ENCODE results near the gene PLCD3. TPM values are rescaled to one million over a fixed set of nuclear protein-coding genes. Genes with fewer than 3 reads are reported as not detected.
"Not testable (repeated sequence)": the region's sequence is repeated elsewhere in the genome, so short reads cannot be mapped to it uniquely, and the experiment has no call there.

Gene PLCD3
- total RNA-seq, 1 experiment from 2014 or later, result 13.3 TPM

DNA sequence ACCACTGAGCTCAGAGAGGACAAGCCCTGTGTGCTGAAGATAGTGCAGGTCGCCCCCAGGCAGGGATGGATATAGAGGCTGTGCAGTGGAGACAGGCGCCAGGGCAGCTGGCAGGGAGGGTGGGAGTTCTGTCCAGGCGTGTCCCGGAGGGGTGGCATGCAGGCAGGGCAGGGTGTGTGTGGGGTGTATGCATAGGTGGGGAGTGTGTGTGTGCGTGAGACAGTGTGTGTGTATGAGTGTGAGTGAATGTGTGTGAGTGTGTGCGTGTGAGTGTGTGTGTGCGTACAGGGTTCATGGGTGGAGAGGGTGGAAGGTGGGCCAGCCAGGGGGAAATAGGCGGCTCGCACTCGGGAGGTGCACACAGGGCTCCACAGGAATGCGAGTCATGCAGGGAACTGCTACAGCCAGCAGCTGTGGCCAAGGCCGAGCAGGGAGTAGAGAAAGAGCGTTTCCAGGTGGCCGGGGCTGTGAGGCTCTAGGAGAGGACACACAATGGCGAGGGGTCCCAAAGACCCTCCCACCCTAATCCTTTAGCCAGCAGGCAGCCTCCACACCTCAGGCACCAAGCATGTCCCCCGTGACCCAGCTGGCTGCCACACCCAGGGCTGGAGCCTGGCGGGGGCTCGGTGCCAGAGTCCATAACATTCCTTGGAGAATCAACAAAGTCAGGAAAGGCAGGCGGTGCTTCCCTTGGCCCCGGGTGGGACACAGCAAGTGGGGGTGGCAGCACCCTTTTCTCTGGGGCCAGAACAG is 4.6 kb downstream of the PLCD3 start:
- H3K9me3 ChIP-seq, result no peaks in the 10 kb centered on the region
- H3K27me3 ChIP-seq, result no peaks in the 10 kb centered on the region
- H3K36me3 ChIP-seq, result peaks cover 4% of the 10 kb centered on the region; the same call in 1 of the 2 replicates
- peak; percentile 79 for DNase-seq
- no peak overlapping the region for H3K4me3 ChIP-seq

DNA sequence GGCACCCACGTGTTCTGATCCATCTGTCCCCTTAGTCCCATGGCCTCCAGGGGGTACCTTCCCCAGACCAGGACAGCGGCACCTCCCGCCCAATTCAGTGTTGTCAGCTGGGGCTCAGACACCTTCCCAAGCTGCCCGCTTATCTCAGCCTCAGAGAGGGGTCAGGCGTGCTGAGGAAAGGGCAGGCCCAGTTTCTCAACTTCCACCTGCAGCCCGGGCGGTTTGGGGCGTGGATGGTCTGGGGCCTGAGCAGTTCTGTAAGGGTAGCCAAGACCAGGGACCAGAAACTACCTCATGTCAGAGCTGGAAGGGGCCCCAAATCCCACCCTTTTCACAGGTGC is 5.1 kb downstream of the PLCD3 start:
- Histone ChIP-seq H3K36me3 (peaks cover 4% of the 10 kb centered on the region; the same call in 1 of the 2 replicates), H3K27me3 (no peaks in the 10 kb centered on the region)

DNA sequence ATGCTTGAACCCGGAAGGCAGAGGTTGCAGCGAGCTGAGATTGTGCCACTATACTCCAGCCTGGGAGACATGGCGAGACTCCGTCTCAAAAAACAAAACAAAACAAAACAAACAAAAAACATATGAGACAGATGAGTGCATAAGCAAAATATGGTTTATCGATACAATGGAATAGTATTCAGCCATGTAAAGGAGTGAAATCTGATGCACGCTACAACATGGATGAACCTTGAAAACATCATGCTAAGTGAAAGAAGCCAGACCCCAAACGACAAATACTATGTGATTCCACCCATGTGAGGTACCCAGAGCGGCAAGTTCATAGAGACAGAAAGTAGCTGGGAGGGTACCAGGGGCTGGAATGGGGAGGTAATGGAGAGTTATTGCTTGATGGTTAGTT is 6.8 kb downstream of the PLCD3 start:
- Histone ChIP-seq H3K36me3 (peaks cover 4% of the 10 kb centered on the region; the same call in 1 of the 2 replicates), H3K4me3 (no peak overlapping the region), H3K9me3 (no peaks in the 10 kb centered on the region), H3K27me3 (no peaks in the 10 kb centered on the region)
- no peak for DNase-seq

More for the DNA sequence above, 5.1 kb downstream of the PLCD3 start:
- Histone ChIP-seq H3K9me3 (no peaks in the 10 kb centered on the region), H3K4me3 (no peak overlapping the region)
- DNase-seq, result no peak

DNA sequence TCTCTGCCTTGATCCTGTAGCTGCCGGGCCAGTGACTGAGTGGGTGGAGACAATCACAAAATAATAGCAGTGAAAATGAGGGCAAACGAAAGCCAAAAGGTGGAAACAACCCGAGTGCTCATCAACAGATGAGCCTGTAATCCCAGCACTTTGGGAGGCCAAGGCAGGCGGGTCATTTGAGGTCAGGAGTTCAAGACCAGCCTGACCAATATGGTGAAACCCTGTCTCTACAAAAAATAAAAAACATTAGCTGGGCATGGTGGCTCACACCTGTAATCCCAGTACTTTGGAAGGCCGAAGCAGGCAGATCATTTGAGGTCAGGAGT is 7.6 kb downstream of the PLCD3 start:
- H3K36me3 ChIP-seq, H3K4me3 ChIP-seq, H3K9me3 ChIP-seq, H3K27me3 ChIP-seq: not testable (repeated sequence)
- DNase-seq, result peak; percentile 49

DNA sequence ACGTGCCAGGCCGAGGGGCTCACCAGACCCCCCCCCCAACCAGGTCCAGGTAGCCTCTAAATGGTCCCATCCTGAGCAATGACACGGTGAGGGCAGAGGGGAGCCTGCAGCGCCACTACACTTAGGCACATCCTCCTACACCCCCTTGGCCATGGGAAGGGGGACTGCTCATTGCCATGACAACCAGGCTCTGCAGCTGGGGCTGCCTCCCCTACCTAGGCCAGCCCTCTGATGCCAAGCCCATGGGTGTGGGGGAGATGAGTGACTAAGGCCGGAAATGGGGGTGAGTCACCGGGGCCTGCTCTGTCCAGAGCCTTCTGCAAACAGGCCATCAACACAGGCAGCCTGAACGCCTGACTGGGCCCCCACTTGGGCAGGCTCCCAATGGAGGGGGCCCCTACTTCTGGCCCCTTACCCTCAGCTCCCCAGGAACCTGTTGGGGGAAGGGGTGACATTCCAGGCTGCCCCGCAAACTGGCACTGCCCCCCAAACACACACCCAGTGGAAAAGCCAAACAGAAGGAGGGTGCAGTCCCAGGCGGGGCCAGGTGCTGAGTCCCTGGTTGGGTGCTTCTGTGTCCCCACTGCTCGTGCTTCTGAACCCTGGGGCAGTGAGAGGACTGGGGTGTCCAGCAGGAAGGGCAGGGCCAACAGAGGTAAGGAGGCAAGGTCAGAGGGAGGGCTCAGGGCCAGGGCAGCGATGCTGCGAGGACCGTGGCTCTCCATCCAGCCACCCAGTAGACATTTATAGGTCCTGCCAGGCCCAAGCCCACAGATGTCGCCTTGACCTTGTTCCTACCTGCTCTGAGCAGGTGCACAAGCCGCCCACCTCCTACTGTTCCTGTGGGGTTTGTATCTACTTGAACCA is 8.2 kb downstream of the PLCD3 start:
- peaks cover 7% of the 10 kb centered on the region; the same call in 1 of the 2 replicates for H3K36me3 ChIP-seq
- peak; percentile 96 for DNase-seq
- H3K4me3 ChIP-seq, result no peak overlapping the region
- H3K27me3 ChIP-seq, result no peaks in the 10 kb centered on the region
- no peaks in the 10 kb centered on the region for H3K9me3 ChIP-seq

DNA sequence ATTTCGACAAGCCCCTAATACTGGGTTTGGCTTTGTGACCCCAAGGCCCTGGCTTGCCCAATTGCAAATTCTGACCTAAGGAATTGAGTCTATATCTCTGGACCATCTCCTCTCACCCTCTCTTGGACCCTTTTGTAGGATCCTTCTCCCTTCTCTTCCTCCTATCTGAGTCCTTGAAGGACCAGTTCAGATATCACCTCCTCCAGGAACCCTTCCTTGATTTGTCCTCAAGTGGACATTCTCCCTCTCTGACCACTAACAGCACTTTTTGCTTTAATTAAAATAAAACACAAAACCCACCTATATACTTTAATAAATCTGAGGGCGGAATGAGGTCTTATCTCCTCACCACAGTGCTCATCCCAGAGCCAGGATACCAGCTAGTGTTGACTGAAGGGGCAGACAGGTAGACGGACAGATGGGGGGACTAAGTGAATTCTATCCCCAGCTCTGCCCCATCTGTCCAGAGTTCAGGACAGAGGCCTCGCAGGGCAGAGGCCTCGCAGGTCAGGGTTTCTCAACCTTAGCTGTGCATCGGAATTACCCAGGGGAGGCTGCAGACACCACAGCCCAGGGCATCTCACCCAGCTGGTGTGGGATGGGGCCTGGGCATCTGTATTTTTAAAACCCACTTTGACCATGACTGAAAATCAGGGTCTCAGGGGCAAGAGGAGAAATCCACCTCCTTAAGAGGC is 9.1 kb downstream of the PLCD3 start:
- H3K36me3 ChIP-seq, result peaks cover 13% of the 10 kb centered on the region; the same call in 1 of the 2 replicates

DNA sequence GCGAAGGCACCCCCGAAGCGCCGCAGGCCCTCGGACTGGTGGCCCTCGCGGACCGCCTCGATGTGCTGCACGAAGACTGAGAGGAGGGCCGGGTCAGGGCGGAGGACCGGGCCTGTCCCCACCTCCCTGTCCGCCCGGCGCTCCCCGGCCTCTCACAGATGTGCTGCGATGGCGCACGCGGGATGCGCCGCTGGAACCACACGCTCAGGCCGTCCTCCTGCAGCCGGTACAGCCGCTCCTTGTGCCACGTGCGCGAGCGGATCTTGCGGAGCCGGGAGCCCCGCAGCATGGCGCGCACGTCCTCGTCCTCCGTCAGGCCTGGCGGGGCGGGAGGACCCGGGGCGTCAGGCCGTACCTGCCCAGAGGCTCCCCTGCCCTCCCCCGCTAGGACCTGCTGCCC is 11.3 kb downstream of the PLCD3 start:
- Histone ChIP-seq H3K9me3 (no peaks in the 10 kb centered on the region), H3K27me3 (no peaks in the 10 kb centered on the region), H3K4me3 (no peak overlapping the region), H3K36me3 (peaks cover 13% of the 10 kb centered on the region; the same call in 1 of the 2 replicates)
- DNase-seq, result no peak

More for the DNA sequence above, 9.1 kb downstream of the PLCD3 start:
- Histone ChIP-seq H3K4me3 (no peak overlapping the region), H3K9me3 (no peaks in the 10 kb centered on the region), H3K27me3 (no peaks in the 10 kb centered on the region)
- no peak for DNase-seq

DNA sequence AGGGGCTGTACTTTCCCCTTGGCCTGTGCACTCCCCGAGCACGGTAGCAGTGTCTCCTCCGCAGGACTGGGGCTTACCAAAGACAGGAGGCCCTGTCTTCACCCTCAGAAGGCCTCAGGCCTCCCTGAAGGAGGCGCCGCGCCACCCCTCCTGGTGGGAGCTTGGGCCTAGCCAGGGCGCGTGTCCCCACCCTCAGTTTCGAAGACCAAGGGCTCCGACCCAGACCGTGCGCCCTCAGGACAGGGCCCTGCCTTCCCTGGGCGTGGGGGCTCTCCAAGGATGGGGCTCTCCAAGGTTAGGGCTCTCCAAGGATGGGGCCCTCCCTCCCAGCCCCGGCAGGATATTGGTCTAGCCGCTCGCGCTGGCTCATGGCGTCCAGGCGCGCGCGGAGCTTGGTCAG is 11.8 kb downstream of the PLCD3 start:
- Histone ChIP-seq H3K36me3 (peaks cover 11% of the 10 kb centered on the region; the same call in 1 of the 2 replicates), H3K4me3 (no peak overlapping the region), H3K9me3 (no peaks in the 10 kb centered on the region), H3K27me3 (no peaks in the 10 kb centered on the region)
- no peak for DNase-seq

DNA sequence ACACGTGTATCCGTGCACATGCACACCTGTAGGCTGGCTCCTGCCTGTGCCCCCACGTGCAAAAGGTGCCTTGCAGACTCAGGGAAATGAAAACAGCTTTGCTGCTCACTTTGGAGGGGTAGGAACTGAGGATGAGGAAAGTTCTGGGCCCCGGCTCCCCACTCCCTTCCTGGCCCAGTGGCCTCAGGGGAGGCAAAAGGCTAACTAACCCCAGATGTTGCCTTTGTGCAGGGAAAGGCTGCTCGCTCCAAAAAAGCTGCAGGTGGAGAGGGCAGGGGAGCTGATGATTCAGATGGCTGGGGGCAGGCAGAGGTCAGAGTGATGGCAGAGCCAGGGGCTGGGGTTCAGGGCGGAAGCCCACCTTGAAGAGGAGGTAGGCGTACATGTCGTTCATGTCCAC is 12.4 kb downstream of the PLCD3 start:
- no peak for DNase-seq
- Histone ChIP-seq H3K4me3 (no peak overlapping the region), H3K36me3 (peaks cover 9% of the 10 kb centered on the region; the same call in 1 of the 2 replicates), H3K9me3 (no peaks in the 10 kb centered on the region), H3K27me3 (no peaks in the 10 kb centered on the region)

DNA sequence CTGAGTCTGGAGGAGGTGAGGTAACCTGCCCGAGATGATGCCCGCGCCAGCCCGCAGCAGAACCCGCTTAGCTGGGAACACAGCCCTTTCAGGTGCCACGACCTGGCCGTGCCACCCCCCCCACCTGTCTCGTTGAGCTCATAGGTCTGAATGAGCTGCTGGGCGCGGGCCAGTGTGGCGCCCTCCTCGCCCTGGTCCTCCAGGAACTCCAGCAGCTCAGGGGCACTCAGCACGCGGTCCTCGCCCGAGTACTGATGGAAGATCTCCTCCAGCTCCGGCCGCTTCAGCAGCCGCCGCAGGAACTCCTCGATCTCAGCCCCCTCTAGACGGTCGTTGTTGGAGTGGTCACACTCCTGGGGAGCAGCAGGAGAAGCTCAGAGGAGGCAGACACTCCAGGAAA is 13.6 kb downstream of the PLCD3 start:
- Histone ChIP-seq H3K9me3 (no peaks in the 10 kb centered on the region), H3K27me3 (no peaks in the 10 kb centered on the region), H3K4me3 (no peak overlapping the region), H3K36me3 (peaks cover 9% of the 10 kb centered on the region; the same call in 1 of the 2 replicates)
- no peak for DNase-seq

DNA sequence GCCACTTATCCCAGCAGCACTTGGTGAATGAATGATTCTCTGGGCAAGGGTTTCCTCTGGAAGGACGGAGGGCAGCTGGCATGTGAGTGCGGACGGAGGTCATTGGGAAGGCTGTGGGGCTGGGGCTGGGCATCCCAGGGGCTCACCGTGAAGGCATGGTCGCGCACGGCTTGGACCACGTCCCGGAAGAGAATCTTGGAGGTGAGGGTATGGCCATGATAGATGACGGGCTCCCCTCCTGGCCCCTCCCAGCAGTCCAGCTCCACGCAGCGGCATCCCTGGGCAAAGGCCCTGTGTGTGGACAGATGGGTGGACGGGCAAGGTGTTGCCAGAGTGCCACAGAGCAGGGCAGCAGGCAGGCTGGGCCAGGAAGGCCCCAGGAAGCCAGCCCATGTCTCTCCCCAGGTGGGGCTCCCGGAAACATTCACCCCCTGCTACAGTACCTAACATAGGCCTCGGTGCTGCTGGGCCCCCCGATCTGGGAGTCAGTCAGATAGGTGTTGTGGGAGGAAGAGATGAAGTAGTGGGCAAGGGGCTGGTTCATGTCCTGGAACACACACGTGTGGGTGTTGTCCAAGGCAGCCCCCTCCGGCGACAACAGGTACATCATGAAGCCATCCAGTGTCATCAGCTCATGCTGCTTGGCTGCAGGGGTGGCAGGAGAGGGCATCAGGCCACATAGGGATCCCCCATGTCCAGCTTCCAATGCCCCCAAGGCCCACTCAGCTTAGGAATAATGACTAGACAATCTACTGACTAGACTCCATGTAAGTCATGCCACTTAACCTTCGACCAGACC is 14.3 kb downstream of the PLCD3 start:
- DNase-seq, result no peak

DNA sequence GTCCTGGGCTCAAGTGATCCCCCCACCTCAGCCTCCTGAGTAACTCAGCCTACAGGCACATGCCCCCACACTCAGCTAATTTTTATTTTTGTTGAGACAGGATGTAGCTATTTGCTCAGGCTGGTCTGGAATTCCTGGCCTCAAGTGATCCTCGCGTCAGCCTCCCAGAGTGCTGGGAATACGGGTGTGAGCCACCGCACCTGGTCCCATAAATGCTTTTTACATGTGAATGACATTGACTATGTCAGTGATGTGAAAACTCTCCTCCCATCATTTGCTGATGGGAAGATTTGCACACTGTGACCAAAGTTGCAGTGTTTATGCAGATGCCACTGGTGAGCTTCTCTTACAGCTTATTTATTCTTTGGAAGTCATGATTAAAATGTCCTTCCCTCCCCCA is 15.0 kb downstream of the PLCD3 start:
- DNase-seq, result no peak
- Histone ChIP-seq H3K4me3 (no peak overlapping the region), H3K9me3 (no peaks in the 10 kb centered on the region), H3K36me3 (peaks cover 11% of the 10 kb centered on the region; the same call in 1 of the 2 replicates), H3K27me3 (no peaks in the 10 kb centered on the region)

More for the DNA sequence above, 14.3 kb downstream of the PLCD3 start:
- no peaks in the 10 kb centered on the region for H3K27me3 ChIP-seq
- H3K36me3 ChIP-seq, result peaks cover 11% of the 10 kb centered on the region; the same call in 1 of the 2 replicates
- no peak overlapping the region for H3K4me3 ChIP-seq
- no peaks in the 10 kb centered on the region for H3K9me3 ChIP-seq

DNA sequence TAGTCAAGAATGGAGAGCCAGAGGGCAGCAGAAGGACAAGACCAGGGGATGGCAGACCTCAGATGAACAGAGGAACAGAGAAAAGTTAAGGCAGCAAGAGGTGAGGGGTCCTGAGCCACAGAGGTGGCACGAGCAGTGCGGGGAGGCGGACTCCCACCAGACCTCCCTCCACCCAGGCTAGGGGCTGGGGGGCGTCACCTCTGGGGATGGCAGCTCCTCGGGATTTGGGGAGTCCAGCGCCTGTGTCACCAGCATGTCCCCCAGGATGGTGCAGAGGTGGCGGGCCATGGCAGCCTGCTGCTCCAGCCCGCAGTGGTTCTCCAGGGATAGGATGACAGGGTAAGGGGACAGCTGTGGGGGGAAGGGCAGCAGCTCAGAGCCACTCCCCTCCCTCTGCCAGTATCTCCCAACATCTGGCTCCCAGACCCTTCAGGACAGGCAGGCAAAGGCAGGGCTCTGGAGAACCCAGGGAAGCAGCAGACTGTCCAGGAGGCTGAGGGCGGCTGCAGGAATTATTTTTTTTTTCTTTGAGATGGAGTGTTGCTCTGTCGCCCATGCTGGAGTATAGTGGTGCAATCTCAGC is 15.8 kb downstream of the PLCD3 start:
- no peaks in the 10 kb centered on the region for H3K9me3 ChIP-seq
- peaks cover 11% of the 10 kb centered on the region for H3K36me3 ChIP-seq
- DNase-seq, result no peak
- no peak overlapping the region for H3K4me3 ChIP-seq
- no peaks in the 10 kb centered on the region for H3K27me3 ChIP-seq

DNA sequence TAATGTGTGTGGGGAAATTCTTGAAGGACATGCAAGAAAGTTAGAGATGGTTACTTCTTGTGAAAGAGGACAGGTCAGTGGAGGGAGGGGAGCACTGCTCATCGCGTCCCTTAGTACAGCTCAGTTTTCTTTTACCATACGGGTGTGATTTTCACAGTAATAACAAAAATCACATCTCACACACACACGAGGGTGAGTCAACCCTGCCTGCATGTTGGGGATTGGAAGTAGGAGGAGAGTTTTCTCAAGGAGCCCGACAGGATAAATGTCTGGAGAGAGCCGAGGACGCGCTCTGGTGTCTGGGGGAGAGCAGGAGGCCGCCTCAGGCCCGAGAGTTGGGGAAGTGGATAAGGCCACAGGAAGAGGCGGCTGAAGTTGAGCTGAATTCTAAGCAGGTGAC is 16.4 kb downstream of the PLCD3 start:
- H3K27me3 ChIP-seq, result no peaks in the 10 kb centered on the region
- H3K9me3 ChIP-seq, result no peaks in the 10 kb centered on the region
- H3K4me3 ChIP-seq, result no peak overlapping the region
- no peak for DNase-seq
- H3K36me3 ChIP-seq, result peaks cover 11% of the 10 kb centered on the region

DNA sequence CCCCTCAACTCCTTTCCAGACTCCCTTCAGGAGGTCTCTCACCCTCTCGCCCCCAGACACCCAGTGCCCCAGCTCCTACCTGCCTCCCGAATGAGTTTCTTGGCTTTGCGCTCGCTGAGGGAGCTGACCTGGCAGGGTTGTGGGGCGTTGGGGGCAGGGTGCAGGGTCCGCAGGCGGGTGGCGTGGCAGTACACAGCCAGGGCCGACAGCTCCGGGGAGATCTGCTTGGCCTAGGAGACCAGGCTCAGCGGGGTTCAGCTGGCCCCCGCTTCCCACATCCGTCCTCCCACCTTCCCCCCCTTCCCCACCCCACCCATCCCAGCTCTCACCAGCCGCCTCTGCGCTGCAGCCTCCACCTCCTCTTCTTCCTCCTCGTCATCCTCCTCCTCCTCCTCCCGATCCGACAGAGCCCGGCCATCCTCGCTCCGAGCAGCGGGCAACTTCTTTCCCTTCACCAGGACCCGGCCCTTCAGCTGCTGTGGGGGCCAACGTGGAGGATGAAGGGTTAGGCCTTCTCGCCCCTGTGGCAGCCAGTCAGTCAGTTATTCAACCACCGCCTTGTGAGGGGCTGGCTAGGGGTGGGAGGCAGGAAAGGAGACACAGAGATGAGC is 17.2 kb downstream of the PLCD3 start:
- no peak for DNase-seq
- Histone ChIP-seq H3K9me3 (no peaks in the 10 kb centered on the region), H3K27me3 (no peaks in the 10 kb centered on the region), H3K36me3 (peaks cover 11% of the 10 kb centered on the region), H3K4me3 (no peak overlapping the region)

Measured in MG63 (cell line).